ENCODE results near the gene GYS2.

DNA sequence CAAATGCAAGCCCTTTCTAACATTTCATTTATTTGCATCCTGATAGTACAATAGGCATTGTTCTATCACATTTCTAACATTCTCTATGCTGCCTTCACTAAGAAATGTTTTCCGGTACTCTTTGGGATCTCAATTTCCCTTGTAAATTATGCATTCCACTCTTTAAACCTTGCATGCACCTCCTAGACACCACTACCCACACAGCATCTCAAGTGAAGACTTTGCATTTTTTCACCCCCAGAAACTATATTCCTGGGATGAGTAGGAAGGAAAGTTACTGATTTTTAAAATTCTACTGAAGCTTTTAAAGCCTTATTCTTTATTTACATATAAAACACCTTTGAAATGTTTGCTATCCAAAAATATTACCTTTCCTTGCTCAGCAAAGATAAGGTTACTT, 27.1 kb downstream of the GYS2 start:
- TF ChIP-seq, protein P1, sequence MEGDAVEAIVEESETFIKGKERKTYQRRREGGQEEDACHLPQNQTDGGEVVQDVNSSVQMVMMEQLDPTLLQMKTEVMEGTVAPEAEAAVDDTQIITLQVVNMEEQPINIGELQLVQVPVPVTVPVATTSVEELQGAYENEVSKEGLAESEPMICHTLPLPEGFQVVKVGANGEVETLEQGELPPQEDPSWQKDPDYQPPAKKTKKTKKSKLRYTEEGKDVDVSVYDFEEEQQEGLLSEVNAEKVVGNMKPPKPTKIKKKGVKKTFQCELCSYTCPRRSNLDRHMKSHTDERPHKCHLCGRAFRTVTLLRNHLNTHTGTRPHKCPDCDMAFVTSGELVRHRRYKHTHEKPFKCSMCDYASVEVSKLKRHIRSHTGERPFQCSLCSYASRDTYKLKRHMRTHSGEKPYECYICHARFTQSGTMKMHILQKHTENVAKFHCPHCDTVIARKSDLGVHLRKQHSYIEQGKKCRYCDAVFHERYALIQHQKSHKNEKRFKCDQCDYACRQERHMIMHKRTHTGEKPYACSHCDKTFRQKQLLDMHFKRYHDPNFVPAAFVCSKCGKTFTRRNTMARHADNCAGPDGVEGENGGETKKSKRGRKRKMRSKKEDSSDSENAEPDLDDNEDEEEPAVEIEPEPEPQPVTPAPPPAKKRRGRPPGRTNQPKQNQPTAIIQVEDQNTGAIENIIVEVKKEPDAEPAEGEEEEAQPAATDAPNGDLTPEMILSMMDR (IDR thresholded peaks at IDR 0.05) = no peak
- TF ChIP-seq POLR2A (IDR thresholded peaks at IDR 0.05) = no peak

Data from lower leg skin (tissue), 3 donors.